GM21825 (cell line): Measurements from ENCODE around the gene ARFGEF3.
"Not testable (repeated sequence)": the region's sequence is repeated elsewhere in the genome, so short reads cannot be mapped to it uniquely, and the experiment has no call there.

Source experiments
- ATAC-seq: cut with Tn5 transposase; IDR thresholded peaks from one replicate; pipeline ENCODE4 v1.9.1; 2021; ENCODE audit warnings: mild to moderate bottlenecking, moderate library complexity; ENCODE audit not compliant: unreplicated experiment

ARFGEF3 gene

GRCh38 chr6:138266095-138266494, 104.4 kb downstream of the ARFGEF3 start:
- no peak for ATAC-seq

DNA sequence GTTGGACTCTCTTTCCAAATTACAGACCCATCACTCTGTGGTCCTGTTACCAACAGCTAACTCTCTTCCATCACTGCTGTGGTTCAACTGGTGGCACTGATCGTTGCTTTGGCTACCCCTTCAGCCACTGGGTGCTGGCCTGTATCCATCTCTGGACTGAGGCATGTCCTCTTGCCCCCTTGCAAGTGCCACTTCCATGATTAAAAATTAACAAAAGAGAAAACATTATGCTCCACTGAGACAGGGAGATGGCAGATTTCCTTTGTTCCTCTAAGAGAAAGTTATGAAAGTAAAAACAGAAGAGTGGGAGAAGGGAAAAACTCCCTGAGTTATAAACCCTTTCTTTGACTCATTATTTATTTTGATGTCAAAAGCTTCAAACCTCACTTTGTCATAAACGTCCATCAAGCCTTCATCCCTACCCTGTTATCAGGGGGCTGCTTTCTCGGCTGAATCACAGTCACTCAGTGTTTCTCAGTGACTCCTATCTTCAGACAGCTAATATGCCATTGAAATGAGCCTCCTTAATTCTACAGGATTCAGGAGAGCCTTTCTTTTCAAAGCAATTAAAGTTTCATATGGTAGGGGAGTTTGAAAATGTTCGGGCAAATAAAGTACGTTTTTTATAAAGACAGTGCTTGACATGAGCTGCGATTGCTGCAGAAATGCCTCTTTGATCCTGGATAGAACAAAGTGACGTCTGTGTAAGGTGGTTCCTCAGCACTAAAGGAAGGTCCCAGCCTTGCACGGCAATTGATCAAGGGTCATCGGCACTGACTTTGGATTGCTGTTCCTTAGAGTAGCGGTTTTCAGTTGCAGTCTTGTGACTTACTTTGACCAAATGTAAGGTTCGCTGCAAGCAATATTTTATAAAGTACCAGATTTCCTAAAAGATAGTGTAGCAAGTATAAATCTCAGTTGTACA, 106.5 kb downstream of the ARFGEF3 start:
- no peak for ATAC-seq

GRCh38 chr6:138271451-138271850, 109.7 kb downstream of the ARFGEF3 start:
- ATAC-seq = no peak

GRCh38 chr6:138272533-138273315, 111.0 kb downstream of the ARFGEF3 start:
- no peak for ATAC-seq

- no peak for ATAC-seq
Observed at GRCh38 chr6:138275976-138276375, 114.2 kb downstream of the ARFGEF3 start.

DNA sequence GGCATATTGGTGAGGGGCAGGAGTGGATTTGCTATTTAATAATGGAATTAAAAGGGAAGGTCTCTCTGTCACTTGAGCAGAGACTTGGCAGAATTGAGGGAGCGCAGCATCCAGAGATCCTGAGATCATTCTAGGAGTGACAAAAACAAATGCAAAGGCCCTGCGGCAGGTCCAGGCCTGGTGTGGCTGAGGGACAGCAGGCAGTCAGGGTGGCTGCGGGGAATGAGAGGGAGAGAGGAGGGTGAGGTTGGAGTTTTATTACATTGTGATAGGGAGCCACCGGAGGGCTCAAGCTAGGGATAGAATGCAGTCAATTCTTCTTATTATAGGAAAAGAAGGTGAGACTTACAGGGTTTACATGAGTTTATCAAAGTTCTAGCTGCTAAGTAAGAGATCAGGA, 116.1 kb downstream of the ARFGEF3 start:
- no peak for ATAC-seq

GRCh38 chr6:138278326-138278725, 116.6 kb downstream of the ARFGEF3 start:
- ATAC-seq = no peak

- ATAC-seq = no peak
Observed at GRCh38 chr6:138285800-138286199, 124.1 kb downstream of the ARFGEF3 start.

- no peak for ATAC-seq
Observed at GRCh38 chr6:138286698-138287097, 125.0 kb downstream of the ARFGEF3 start.

DNA sequence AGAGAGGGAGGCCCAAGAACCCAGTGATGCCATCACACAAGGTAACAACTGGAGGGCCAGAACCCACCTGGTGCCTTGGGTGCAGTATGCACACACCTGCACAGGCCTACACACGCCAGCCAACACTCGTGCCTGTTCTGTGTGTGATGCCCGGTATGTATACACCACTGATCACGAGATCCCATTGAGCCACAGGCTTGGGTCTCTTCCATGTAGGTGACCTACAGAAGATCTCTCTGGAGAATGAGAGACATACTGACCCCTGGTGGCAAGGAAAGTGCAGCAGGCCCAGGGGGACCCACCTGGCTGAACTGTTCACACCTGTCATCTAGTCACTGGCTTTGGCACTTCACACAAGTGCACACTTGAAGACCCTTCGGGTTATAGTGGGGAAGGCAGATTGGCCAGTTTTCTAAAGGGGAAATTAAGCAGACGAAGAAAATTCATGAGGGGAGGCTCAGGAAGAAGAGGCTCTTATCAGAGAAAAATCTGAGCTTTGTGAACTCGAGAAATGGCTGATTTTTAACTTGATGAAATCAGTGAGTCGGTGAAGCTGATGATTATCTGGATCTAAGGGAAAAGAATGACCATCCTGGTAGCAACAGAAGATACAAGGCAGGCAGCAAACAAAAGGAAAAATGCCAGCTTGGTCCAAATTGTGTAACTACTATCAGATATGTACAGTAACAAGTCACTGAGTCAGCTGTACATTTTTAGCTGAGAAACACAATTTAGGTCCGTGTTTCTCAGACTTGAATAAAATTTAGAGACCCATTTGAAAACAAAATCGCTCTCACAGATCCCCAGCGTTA, 125.6 kb downstream of the ARFGEF3 start:
- ATAC-seq = no peak

GRCh38 chr6:138288428-138289085, 126.8 kb downstream of the ARFGEF3 start:
- ATAC-seq = not testable (repeated sequence)

DNA sequence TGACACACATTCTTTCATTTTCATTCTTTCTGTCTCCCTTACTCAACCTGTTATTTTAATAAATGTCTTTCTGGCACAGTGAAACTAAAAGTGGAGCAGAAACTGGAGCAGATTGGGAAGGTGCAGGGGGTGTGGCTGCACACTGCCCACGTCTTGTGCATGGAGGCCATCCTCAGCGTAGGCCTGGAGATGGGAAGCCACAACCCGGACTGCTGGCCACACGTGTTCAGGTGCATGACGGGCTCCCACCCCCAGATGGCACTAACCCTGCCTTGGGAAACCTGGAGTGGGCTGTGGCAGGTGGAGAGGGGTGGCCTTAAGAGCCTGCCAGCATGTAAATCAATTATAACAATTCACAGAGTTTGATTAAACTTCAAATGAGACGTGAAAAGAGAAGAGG, 128.0 kb downstream of the ARFGEF3 start:
- ATAC-seq = no peak

DNA sequence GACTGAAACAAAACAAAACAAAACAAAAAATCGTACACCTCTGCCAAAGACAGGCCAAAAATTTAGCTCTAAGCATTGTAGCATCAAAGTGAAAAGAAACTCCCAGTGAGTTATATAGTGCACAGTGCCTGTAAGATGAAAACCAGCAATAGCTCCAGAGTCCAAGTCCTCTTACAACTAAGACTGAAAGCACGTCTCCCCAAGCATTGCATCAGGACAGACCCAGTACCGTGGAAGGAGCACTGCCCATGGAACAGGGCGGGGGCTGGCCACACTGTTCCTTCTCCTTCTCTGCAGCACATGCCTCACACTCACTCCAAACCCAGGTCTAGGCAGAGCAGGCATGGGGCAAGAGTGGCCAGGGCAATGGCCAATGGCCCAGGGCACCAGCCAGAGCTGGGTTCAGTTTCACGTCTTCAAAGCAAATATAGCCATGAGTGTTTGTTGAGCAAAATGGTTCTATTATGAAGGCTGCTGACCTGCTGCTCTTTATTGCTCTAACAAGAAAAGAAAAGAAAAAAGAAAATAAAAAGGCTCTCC, 128.8 kb downstream of the ARFGEF3 start:
- ATAC-seq = no peak

DNA sequence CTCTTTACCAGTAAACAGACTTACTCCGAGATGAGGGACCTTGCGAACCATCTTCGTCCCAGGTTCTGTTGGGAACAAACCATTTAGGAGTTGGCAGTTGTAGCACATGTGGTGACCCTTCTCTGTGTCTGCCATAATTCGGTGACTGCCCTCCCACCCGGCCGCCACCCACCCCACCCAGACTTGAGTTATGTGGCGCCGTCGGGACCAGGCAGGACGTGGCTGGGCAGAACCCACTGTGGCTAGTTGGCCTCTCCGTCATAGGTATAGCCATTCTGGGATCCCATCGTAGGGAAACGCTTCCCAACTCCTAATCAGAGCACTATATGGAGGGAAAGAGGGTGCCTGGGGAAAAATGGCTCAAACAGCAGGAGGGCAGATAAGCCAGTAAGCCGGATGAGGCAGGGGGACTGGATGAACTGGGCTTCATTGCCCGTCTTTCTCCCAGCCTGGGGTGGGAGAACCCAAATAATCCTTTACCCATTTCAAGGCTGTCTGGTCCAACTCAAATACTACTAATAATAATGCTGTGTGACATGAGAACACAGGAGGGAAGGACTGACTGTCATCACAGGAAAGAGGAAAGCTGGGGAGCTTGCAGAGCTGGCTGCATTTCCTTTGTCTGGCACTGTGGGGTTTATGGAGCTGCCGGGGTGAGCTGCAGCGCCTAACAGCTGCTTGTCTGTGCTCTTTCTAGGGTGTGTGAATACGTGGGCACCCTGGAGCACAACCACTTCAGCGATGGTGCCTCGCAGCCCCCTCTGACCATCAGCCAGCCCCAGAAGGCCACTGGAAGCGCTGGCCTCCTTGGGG, 129.5 kb downstream of the ARFGEF3 start:
- ATAC-seq = no peak

DNA sequence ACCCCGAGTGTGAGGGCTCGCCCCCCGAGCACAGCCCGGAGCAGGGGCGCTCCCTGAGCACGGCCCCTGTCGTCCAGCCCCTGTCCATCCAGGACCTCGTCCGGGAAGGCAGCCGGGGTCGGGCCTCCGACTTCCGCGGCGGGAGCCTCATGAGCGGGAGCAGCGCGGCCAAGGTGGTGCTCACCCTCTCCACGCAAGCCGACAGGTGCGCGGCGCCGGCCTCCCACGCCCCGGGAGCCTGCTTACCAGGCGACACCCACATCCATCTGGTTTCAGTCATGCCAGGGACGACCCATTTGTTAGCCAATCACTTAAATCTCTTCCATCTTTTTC, 130.1 kb downstream of the ARFGEF3 start:
- no peak for ATAC-seq

GRCh38 chr6:138292482-138292881, 130.7 kb downstream of the ARFGEF3 start:
- no peak for ATAC-seq

DNA sequence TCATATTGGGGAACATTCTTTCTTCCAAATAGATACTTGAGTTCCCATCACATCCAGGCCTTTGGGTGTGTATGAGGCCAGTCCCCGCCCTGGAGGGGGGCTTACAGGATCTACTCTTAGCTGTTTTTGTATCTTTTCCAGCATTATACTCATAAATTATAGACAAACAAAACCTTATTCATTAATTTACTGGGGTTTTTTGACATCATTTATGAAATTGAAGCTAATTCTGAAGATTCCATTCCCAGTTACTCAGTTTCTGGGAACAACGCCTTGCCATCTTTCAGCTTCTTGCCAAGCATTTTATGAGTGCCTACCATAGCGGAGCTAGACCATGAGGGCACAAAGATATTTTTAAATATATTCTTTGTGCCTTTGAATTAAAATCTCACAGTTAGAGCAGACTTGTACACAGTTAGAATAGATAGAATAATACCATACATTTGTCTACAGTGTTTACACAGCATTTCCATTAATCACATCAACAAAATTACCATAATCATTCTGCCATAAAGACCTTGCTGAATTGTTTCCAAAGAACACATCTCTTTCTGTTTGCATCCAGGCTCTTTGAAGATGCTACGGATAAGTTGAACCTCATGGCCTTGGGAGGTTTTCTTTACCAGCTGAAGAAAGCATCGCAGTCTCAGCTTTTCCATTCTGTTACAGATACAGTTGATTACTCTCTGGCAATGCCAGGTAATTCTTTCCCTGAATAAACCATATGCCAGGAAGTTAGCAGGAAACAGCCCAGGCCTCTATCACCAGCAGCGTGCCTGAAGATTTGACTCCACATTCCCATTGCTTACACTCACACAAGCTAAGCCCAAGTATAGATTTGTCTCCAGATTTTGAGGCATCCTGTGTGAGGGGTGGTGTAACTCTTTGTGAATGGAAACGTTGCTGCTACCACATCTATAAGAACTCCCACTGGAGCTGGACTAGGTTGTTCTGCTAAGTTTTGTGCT, 132.0 kb downstream of the ARFGEF3 start:
- no peak for ATAC-seq

- no peak for ATAC-seq
Observed at GRCh38 chr6:138296381-138296780, 134.6 kb downstream of the ARFGEF3 start.
